ENCODE data around the gene KLK3.
A peak's percentile ranks its signal among the peaks of the same experiment; 100 is the strongest.

The KLK3 gene

DNA sequence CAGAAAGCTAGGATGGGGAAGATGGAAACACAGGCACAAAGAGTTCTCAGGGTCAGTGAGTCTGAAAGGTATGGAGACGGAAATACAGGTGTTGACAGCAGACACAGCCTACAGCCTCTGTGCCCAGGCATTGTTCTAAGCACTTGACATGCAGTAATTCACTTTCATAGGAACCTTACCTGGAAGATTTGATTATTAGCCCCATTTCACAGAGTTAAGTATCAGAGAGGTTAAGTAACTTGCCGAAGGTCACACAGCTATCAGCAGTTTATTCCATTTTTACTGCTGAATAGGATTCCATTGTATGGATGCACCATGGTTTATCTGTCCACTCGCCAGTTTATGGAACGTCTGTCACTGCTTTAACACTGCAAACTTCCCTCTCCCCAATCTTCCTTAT lies 43.3 kb downstream of the KLK3 start:
- DNase-seq (ENCODE audit: low read depth), result no peak

DNA sequence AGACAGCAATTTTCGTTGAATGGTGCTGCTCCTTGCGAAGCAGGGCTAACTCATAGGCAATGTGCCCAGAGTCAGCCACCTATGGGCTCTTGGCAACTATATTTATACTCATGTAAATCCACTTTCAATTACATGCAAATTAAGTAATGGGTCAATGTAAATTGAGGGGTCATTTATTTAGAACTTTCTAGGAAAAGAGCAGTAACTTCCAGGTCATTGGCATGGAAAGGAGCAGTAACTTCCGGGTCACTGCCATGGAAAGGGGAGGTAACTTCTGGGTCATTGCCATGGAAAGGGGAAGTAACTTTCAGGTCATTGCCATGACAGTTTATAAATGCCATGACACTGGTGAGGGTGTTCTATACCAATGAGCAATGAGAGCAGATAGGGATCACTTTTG lies 44.9 kb downstream of the KLK3 start:
- no peak for DNase-seq (ENCODE audit: low read depth)

DNA sequence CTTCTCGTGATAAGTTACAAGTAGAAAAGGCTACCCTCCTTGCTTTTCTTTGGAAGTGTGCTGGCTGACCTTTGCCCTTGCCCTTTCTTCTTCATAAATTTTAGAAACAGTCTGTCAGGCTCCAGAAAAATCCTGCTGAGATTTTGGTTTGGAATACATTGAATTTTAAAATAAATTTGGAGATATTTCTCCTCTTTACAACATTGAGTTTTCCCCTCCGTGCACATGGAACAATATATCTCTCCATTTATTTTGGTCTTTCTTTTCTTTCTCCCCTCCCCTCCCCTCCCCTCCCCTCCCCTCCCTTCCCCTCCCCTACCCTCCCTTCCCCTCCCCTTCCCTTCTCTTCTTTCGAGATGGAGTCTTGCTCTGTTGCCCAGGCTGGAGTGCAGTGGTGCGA lies 47.9 kb downstream of the KLK3 start:
- DNase-seq (ENCODE audit: low read depth), result no peak

DNA sequence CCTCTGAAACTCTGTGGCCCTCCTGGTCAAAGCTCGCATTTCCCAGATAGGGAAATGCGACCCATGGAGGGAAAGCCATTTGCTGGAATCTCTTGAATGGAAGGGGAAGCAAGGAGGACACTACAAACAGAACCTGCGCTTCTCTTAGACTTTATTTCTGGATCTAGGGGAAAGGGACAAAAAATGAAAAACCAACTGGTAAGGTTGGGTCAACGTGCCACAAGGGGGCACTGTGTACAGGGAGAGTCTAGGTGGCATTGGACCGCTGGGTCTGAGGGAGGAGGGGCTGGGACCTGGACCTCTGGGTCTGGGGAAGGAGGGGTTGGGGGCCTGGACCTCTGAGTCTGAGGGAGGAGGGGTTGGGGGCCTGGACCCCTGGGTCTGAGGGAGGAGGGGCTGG lies 51.5 kb downstream of the KLK3 start:
- peak; percentile 10 for DNase-seq (ENCODE audit: low read depth)

DNA sequence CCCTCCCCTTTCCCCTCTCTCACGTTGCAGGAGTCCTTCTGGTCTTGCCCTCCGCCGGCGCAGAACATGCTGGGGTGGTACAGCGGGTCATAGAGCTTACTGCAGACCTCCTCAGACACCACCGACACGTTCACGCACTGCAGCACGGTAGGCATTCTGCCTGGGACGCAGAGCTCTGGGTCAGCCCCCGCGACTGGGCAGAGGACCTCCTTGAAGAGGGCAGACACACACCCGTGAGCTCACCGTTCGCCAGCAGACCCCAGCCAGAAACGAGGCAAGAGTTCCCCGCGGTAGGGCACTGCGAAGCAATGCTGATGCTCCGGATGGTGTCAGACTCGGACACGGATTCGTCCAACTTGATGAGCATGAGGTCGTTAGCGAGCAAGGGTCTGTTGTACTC lies 53.6 kb downstream of the KLK3 start:
- no peak for DNase-seq (ENCODE audit: low read depth)

DNA sequence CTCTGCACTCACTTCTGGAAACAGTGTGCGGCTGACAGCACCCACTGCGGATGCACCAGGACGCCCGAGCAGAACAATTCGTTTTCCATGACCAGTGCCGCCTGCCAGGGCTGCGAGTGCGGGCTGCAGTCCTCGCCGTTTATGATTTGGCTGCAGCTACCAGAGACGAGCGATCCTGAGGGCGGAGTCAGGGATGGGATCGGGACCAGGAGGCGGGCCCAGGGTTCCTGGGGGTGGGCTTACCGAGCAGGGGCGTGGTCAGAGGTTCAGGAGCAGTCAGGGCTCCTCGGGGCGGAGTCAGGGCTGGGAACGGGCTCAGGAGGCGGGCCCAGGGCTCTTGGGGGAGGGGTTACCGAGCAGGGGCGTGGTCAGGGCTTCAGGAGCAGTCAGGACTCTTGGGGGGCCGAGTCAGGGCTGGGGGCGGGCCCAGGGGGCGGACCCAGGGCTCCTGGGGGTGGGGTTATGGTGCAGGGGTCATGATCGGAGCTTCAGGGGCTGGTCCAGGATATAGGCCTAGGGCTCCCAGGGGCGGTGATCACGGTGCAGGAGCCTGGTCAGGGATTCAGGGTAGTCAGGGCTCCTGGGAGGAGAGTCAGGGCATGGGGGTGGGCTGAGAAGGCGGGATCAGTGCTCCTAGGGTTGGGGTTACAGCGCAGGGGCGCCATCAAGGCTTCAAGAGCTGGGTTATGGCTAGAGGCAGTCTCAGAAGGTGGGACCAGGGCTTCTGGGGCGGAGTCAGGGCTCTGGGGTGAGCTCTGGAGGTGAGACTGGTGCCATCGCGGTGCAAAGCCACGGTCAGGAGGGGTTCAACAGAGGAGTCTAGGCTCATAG lies 54.7 kb downstream of the KLK3 start:
- no peak for DNase-seq (ENCODE audit: low read depth)

Data from activated gamma-delta T cell treated with anti-CD3 and anti-CD28 coated beads, Interleukin-2, amount 50 U/mL, for 16 hours (primary cell).